Measurements from ENCODE around the gene PLA2G2D.

Gene PLA2G2D

GRCh38 chr1:20083178-20083944, 36.0 kb downstream of the PLA2G2D start:
- no peak for DNase-seq

- no peak for DNase-seq
Measured at GRCh38 chr1:20082772-20083171, 36.6 kb downstream of the PLA2G2D start.

GRCh38 chr1:20081353-20081810, 38.0 kb downstream of the PLA2G2D start:
- no peak for DNase-seq

GRCh38 chr1:20080441-20081352, 38.6 kb downstream of the PLA2G2D start:
- no peak for DNase-seq

GRCh38 chr1:20079661-20080305, 39.6 kb downstream of the PLA2G2D start:
- no peak for DNase-seq

- no peak for DNase-seq
Measured at GRCh38 chr1:20078711-20079110, 40.6 kb downstream of the PLA2G2D start.

- no peak for DNase-seq
Measured at GRCh38 chr1:20078171-20078651, 41.1 kb downstream of the PLA2G2D start.

- no peak for DNase-seq
Measured at GRCh38 chr1:20076710-20077461, 42.5 kb downstream of the PLA2G2D start.

GRCh38 chr1:20076223-20076622, 43.1 kb downstream of the PLA2G2D start:
- DNase-seq: no peak

GRCh38 chr1:20075345-20075744, 44.0 kb downstream of the PLA2G2D start:
- DNase-seq: no peak

GRCh38 chr1:20074725-20075171, 44.6 kb downstream of the PLA2G2D start:
- DNase-seq: no peak

GRCh38 chr1:20074055-20074724, 45.1 kb downstream of the PLA2G2D start:
- DNase-seq: no peak

- no peak for DNase-seq
Measured at GRCh38 chr1:20073256-20073655, 46.1 kb downstream of the PLA2G2D start.

GRCh38 chr1:20072771-20073170, 46.6 kb downstream of the PLA2G2D start:
- DNase-seq: no peak

- no peak for DNase-seq
Measured at GRCh38 chr1:20071416-20071815, 47.9 kb downstream of the PLA2G2D start.

- DNase-seq: no peak
Measured at GRCh38 chr1:20070357-20070756, 49.0 kb downstream of the PLA2G2D start.

GRCh38 chr1:20069874-20070273, 49.5 kb downstream of the PLA2G2D start, which contains the start of gene PLA2G5:
TSS of gene PLA2G5 (plus strand) at chr1:20070194. CDS start at chr1:20084831, 14,637 bp downstream.
- DNase-seq: no peak

GRCh38 chr1:20068722-20069121, 50.6 kb downstream of the PLA2G2D start:
- DNase-seq: no peak

- DNase-seq: no peak
Measured at GRCh38 chr1:20063861-20064292, 55.5 kb downstream of the PLA2G2D start.

All from NCI-H187 treated with DMSO at 0.1 percent for 48 hours (cell line).